GM18505 (cell line): ENCODE measurements around the gene TENM3.

Experiments used
- ATAC-seq: cut with Tn5 transposase; IDR thresholded peaks from one replicate; pipeline ENCODE4 v1.9.1; 2021; ENCODE audit not compliant: unreplicated experiment
- POLR2A ChIP-seq: IDR thresholded peaks from 4 replicates; pipeline ENCODE4 v1.6.1; 2011; ENCODE audit warnings: borderline replicate concordance; ENCODE audit not compliant: insufficient read depth, insufficient read length; ENCODE audit errors: extremely low read depth

The TENM3 gene

DNA sequence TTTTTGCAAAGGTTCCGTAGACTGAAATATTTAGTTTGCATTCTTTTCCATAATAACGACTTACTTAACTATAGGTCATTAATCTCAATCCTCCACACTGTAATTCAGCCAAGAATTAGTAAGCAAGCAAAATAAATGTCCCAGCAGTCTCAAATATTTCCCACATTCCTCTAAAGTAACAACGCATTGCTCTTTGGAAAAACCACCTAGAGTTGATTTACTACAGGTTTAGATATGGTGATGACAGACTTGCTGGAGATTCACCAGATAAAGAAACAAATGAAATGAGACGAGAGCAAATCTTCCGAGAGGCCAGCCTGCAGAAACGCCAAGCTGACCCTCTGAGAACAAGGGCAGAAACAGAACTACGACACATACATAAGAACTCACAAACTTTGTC is 28.9 kb downstream of the TENM3 start:
- no peak for TF ChIP-seq POLR2A
- no peak for ATAC-seq

DNA sequence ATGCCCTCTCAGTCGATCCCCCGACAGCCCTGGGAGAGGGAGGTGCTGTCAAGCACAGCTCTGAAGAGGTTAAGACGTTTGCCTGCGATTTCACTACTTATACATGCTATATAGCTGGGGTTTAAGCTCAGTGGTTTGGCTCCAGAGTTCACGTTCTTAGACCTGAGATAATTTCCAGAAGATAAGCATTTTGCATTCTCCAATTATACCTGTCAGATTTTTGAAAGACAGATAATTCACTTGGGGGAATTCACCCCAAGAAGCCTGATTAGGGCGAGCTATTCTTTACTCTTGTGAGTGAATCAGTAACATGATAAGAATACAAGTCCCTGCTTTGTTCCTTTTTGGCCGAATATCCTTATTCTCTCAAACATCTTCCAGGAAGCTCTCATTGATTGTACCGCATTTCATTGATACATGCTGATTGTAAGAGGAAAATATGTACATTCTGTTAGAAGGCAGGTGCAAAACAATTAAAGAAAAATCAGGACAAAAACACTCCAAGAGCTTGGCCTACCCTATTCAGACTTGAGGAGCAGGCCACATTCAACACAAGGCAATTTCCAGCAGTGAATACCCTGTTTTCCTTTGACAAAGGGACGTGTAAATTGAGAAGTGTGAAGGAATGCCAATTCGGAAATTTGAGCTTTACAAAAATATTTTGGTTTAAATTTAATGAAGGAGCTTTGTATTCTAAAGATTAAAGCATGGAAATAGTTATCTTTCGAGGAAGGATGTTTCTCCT is 30.2 kb downstream of the TENM3 start:
- ATAC-seq = no peak
- no peak for TF ChIP-seq POLR2A

DNA sequence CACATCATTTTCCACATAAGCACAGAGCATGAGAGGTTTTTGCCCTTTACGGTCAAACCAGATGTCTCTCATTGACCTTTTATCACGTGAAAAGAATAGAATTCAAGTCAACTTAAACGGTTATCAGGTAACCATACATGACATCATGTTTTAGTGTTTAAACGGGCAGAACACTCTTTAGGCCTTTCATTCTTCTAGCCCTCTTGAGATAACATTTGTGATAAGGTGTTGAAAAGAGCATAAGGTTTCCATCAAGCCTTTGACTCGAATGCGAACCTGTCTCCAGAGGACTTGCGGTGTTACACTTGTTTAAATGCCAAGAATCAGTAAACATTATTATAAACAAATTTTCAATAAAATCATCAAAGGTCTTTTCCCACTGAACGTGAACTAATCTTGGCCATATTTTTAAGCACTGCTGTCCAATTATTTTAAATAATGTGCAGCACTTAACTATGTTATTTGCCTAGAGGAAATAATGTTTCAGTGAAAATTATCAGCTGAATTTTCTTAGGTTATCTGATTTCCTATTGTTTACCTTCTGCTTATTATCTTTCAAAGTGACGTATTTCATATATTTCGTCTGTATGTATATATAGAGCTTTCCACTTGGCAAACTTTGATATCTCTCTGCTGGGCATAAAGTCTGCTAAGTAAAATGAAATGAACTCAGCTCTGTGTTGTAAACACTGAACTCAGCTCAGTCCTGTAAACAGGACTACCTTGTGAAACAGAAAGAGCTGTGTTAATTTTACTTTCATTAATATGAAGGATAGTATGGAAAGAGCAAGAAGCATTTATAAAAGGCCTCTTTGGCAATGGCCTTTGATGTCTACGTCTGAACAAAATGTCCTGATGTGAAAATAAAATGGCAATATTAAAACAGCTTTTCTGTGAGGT is 33.3 kb downstream of the TENM3 start:
- ATAC-seq = no peak
- TF ChIP-seq POLR2A = no peak

DNA sequence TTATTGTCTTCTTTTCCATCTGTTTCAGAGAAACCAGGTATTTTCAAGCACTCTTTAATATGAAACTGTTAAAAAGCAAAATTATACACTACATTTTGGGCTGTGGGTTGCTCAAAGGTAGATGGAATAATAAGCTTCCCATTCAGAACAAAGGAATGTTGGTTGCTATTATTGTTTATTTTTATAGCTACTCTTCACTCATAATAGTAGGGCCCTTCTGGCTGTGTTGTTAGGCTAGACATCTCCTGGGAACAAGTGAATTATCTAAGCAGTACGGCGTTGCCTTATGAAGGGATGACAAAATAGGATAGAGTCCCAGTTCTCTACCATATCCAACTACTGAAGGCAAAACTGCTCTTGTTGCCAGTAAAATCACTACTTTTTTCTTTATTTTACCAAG is 34.2 kb downstream of the TENM3 start:
- no peak for TF ChIP-seq POLR2A
- ATAC-seq = no peak

DNA sequence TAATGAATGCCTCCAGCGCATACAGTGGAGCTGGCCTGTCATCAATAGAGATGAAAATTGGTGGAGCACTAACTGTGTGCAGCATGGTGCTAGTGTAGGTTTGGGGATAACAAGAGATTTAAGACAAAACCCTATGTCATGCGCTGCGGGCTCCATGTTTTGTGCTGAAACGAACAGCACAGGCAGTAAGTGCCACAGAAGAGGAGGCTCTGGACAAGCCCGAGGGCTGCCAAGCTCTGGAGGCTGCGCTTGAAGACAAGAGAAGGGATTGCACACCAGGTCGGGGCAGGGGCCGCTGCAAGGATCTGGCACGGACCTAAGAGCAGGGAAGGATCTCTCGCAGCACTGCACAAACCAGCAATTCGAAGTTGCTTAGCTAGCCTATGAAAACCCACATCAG is 35.5 kb downstream of the TENM3 start:
- no peak for TF ChIP-seq POLR2A
- no peak for ATAC-seq

DNA sequence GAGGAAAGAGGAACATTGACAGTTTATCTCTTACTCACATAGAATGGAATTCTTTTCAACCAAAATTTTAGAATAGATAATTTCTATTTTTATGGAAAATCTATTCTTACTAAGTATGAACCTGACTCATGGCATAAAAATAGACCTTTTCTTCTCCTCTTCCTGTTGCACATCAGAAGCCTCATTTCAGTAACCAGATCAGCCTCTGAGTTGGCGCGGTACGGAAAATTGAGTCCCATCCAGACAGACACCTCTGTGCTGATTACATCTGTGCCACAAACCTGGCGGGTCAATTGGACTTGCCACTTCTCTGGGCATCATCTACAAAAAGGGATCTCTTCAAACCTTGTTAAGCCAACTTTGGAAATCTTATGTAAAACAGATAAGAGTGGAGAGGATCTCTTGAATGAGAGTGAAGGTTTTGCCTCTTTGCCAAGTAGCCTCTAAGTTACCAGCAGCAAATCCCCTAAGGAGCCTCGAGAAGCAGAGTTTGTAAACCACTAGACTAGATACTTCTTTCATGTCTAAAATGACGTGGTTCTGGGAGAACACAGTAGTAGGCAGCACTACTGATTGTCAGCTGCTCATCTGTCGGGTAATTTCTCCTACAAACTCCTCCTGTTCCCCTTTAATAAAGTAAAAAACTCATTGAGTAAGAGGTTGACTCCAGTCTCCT is 37.4 kb downstream of the TENM3 start:
- no peak for ATAC-seq
- TF ChIP-seq POLR2A = no peak

DNA sequence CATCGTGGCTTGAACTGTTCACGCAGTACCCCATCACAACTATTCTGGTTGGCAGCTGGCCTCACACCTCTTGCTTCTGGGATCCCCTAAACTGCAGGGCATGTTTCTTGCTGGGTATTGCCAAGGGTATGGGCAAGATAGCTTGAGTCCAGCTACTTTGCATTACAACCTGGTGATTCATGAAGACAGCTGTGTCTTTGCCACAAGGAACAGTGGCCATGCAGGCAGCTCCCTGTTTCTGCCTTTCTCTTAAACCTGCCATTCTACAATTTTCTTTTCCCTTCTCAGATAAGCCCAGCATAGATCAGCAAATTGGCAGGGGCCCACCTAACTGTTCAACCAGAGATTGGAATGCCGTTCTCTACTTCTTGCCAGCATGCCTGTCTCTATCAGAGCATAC is 42.8 kb downstream of the TENM3 start:
- ATAC-seq = no peak
- no peak for TF ChIP-seq POLR2A

DNA sequence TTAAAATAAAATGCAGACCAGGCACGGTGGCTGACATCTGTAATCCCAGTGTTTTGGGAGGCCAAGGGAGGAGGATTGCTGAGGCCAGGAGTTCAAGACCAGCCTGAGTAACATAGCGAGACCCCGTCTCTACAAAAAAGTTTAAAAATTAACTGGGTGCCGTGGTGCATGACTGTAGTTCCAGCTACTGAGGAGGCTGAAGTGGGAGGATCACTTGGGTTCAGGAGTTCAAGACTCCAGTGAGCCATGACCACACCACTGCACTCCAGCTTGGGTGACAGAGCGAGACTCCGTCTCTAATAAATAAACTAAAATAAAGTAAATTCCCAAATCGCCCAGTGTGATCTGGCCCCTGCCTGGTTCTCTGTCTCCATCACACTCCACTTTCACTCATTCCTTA is 43.7 kb downstream of the TENM3 start:
- TF ChIP-seq POLR2A = no peak
- ATAC-seq = no peak

DNA sequence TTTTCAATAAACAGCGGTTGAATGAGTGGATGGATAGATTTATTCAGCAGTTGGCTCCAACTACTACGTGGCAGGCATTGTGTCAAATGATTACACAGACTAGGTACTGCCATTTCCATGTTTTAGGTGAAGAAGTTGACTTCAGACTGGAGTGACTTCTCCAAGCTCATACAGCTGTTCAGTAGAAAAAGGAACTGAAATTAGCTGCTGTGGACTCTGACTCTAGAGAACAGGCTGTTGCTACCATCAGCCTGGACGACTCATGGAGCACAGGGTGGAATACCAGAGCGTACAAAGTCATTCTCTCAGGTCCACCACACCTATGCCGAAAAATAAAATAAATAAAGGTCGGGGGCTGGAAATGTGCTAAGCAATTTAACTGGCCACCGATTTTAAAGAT is 45.3 kb downstream of the TENM3 start:
- ATAC-seq = no peak
- TF ChIP-seq POLR2A = no peak

DNA sequence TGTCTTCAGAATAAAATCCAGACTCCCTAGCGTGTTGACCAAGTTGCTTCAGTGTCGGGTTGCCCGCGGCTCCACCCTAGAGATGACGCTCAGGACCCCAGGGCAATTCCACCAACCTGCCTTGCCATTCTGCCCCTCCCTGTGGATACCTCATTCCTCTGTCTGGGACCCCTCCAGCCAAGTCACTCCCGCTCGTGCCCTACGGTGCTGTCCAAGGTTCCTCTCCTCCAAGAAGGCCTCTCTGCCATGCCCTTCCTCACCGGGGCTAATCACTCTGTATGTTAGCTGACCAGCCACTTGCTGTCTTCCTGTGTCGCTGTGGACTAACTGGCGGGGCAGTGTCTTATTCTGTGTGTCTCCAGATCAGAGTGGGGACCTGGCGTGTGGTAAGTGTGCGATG is 46.6 kb downstream of the TENM3 start:
- ATAC-seq = no peak
- TF ChIP-seq POLR2A = no peak

DNA sequence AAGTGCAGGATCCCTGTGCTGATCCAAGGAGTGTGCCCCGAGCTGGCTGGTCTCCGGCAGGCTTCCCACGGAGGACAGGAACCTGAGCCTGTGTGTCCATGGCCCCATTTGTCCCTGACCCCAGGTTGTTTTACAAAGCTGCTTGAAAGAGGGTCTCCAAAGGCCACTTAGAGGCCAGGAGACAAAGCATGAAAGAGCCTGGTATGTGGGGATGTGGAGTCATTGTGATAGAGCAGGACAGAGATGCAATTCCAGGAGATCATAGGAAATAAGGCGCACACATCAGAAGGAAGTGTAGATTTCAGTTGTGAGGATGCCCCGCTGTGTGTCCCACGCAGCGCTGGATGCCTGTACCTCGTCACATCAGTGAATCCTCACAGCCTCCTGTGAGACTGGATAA is 48.0 kb downstream of the TENM3 start:
- no peak for ATAC-seq
- TF ChIP-seq POLR2A = no peak

DNA sequence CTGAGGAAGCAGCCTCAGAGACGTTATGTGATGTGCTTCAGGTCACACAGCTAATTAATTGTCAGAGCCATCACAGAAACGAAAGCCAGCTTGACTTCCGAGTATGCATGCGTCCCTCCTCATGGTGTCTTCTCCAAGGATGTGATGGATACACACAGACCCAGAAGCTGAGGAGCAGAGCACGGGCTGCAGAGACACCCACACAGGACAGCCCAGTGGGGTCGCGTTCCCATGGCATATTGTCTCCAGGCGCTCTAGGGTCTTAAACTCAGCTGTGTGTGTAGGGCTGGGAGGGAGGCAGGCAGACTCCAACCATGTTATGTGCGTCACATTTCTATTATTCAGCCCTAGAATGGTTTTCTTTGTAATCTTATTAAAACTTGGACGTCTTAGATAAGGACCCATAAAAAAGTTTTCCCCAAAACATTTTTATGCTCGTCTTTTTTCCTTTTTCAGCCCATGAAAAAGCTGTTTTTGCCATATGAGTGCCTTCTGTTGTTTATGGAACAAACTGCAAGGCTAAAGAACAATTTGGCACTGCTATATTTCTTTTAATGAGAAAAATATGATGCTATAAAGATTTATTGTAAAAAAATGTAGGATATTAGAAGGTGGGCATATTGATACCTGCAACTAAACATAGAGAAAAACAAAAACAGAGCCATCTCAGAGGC is 48.5 kb downstream of the TENM3 start:
- TF ChIP-seq POLR2A = no peak
- no peak for ATAC-seq

DNA sequence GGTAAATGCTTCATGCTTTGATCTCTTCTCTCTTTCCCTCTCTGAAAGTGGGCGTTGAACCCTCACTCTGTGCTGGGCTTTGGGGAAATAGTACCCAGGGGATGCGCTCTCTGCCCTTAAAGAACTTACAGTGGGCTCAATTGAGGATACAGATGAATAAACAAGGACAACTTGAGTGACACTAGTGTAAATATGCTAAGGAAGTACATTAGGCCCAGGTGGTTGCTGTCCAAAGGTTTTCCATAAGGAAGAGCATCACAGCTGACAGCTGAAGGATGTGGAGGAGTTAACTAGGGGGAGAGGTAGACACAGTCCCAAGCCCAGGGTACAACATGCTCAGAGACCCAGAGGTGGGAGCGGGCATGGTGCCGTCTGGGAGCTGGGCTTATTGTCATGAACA is 49.4 kb downstream of the TENM3 start:
- no peak for ATAC-seq
- TF ChIP-seq POLR2A = no peak

DNA sequence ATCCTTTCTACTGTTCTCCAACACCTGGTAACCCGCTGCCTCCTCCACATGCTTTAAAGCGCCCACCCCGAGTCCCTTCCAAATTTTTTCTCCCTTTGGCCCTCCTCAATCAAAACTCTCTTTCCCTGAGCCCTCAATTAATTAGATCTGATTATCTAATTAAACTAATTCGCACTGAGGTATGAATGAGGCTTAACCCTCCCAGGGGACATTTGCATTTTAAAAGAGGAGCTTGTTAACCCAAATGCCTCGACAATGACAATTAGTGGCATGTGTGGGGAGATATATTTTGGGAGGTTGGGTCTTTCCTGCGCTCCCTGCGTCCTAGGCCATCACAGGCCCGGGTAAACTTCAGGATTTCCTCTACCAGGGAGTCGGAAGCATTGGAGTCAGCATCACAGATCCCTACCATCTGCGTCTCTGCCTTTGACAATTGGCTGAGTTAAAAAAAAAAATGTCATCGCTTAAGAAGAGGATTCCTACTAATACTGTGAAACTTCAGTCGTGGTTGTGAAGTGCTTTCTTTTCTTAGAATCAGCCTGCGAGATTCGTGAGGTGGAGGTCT is 50.6 kb downstream of the TENM3 start:
- ATAC-seq = no peak
- no peak for TF ChIP-seq POLR2A

DNA sequence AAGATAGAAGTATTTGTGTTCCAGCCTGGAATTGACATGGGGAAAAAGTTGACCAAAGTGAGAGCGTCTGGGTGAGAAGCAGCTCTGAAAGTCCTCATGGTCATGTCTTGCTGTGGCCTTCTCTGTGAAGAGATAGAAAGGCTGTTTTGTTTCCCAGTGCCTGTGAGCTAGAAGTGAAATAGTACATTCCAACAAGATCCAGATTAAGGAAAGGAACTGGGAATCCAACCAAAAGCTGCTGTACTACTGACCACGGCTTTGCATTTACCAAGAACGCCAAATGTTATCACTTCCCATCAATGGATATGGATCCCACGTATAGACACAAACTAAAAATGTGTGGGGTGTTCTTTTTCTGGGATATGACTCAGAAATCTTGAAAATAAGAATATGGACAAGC is 51.2 kb downstream of the TENM3 start:
- ATAC-seq = no peak

More for the DNA sequence above, 51.2 kb downstream of the TENM3 start:
- TF ChIP-seq POLR2A = no peak
